ENCODE data around the gene ADCYAP1R1.

ADCYAP1R1 gene

DNA sequence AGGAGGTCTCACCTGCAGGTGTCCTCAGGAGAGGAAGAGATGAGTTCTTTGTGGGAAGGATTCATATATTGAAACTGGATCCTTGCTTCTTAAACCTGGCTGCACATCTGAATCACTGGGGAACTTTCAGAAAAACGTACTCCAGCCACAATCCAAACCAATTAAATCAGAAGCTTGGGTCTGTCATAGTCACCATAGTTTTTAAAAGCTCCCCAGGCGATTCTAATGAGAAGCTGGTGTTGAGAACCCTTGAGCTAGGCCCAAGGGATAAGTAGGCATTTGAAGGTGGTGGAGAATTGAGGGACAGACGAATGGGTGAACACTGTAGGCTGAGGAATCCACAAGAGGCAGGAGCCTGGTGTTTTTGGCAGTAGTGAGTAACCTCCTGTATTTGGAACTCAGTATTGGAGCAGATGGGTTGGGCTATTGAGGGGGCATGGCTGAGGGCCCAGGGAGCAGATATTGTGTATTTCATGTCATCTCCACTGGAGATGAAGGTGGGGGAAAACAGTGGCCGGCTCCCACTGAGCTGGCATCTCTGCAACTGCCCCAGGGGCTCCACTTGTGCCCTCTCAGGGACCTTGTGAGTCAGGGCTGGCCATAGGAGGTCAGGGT, 14.5 kb downstream of the ADCYAP1R1 start:
- peaks cover 0 to 10% of the 10 kb centered on the region in 2 donors for H3K4me1 ChIP-seq (ENCODE audit: control insufficient read depth in 2 of 2, insufficient read depth in 1 of 2, low read depth in 1 of 2, low read length in 2 of 2)
- no peak overlapping the region for H2AK5ac ChIP-seq (ENCODE audit: low read depth, low read length)
- no peak for DNase-seq (ENCODE audit: low spot score)
- no peaks in the 10 kb centered on the region for H3K36me3 ChIP-seq (replicated peaks in 1 of 2; ENCODE audit: control insufficient read depth in 2 of 2, insufficient read depth in 2 of 2, low read length in 2 of 2)
- no peak overlapping the region for H2BK12ac ChIP-seq (ENCODE audit: low read length)
- H3K9ac ChIP-seq (ENCODE audit: low read depth, low read length, poor library complexity): no peak overlapping the region
- H3K27ac ChIP-seq (replicated peaks; ENCODE audit: low read length): no peak overlapping the region
- no peak overlapping the region for H3K14ac ChIP-seq (ENCODE audit: low read length)
- H4K8ac ChIP-seq (ENCODE audit: low read depth, low read length): no peak overlapping the region
- no peaks in the 10 kb centered on the region for H3K9me3 ChIP-seq (replicated peaks in 1 of 2; ENCODE audit: control insufficient read depth in 2 of 2, insufficient read depth in 1 of 2, low read depth in 1 of 2, low read length in 2 of 2)
- no peak overlapping the region for H3K4me2 ChIP-seq (ENCODE audit: insufficient read depth, low read length, poor library complexity, severe bottlenecking)
- no CpG with 5 or more reads among the region's 4 CpGs for WGBS, 2 donors (ENCODE audit: extremely low coverage in 2 of 2, insufficient read length in 2 of 2, insufficient replicate concordance in 1 of 2)
- H3K4ac ChIP-seq (ENCODE audit: low read length): no peak overlapping the region
- H3K79me1 ChIP-seq (ENCODE audit: low read depth, low read length): no peaks in the 10 kb centered on the region
- H3K23ac ChIP-seq (ENCODE audit: low read depth, low read length, poor library complexity): no peak overlapping the region
- H2BK5ac ChIP-seq (ENCODE audit: low read length): no peak overlapping the region
- no peaks in the 10 kb centered on the region for H3K27me3 ChIP-seq (ENCODE audit: control insufficient read depth in 3 of 3, insufficient read depth in 3 of 3, low read depth in 1 of 3, low read length in 3 of 3)
- no peak overlapping the region for H2BK120ac ChIP-seq (ENCODE audit: low read depth, low read length)
- H2BK15ac ChIP-seq (ENCODE audit: low read length): no peak overlapping the region
- no peak overlapping the region for H3K4me3 ChIP-seq (ENCODE audit: low read length in 2 of 2)
- H2AFZ ChIP-seq (ENCODE audit: low read length): no peak overlapping the region
- H4K91ac ChIP-seq (ENCODE audit: low read depth, low read length, poor library complexity): no peak overlapping the region
- H3K18ac ChIP-seq (ENCODE audit: low read length): no peak overlapping the region

DNA sequence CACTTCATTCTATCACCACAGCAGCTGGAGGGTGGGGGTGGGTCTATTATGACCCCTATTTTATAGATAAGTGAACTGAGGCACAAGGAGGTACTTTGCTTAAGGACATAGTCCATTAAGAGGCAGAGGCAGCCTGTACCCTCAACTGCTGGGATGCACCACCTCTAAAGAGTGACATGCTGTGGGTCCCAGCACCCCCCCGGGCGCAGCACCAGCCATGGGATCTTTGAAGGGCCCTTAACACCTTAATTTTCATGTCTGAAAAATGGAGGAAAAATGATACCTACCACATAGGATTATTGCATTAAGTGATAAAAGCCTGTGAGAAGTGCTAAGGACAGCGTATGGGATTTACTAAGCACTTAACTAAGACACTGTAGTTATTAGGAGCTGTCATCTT, 15.4 kb downstream of the ADCYAP1R1 start:
- no peak overlapping the region for H3K4me3 ChIP-seq (ENCODE audit: low read length in 2 of 2)
- no peak overlapping the region for H2BK12ac ChIP-seq (ENCODE audit: low read length)
- no peak overlapping the region for H2AK5ac ChIP-seq (ENCODE audit: low read depth, low read length)
- H3K14ac ChIP-seq (ENCODE audit: low read length): no peak overlapping the region
- no peaks in the 10 kb centered on the region for H3K36me3 ChIP-seq (replicated peaks in 1 of 2; ENCODE audit: control insufficient read depth in 2 of 2, insufficient read depth in 2 of 2, low read length in 2 of 2)
- no peak overlapping the region for H3K9ac ChIP-seq (ENCODE audit: low read depth, low read length, poor library complexity)
- no peaks in the 10 kb centered on the region for H3K27me3 ChIP-seq (ENCODE audit: control insufficient read depth in 3 of 3, insufficient read depth in 3 of 3, low read depth in 1 of 3, low read length in 3 of 3)
- H2BK15ac ChIP-seq (ENCODE audit: low read length): no peak overlapping the region
- no peak overlapping the region for H2BK5ac ChIP-seq (ENCODE audit: low read length)
- no peaks in the 10 kb centered on the region for H3K79me1 ChIP-seq (ENCODE audit: low read depth, low read length)
- peaks cover 0 to 10% of the 10 kb centered on the region in 2 donors for H3K4me1 ChIP-seq (ENCODE audit: control insufficient read depth in 2 of 2, insufficient read depth in 1 of 2, low read depth in 1 of 2, low read length in 2 of 2)
- no peak overlapping the region for H3K23ac ChIP-seq (ENCODE audit: low read depth, low read length, poor library complexity)
- H3K18ac ChIP-seq (ENCODE audit: low read length): no peak overlapping the region
- no peak overlapping the region for H2AFZ ChIP-seq (ENCODE audit: low read length)
- no peak overlapping the region for H3K4me2 ChIP-seq (ENCODE audit: insufficient read depth, low read length, poor library complexity, severe bottlenecking)
- peaks cover 0 to 3% of the 10 kb centered on the region in 2 donors for H3K9me3 ChIP-seq (replicated peaks in 1 of 2; ENCODE audit: control insufficient read depth in 2 of 2, insufficient read depth in 1 of 2, low read depth in 1 of 2, low read length in 2 of 2)
- H3K4ac ChIP-seq (ENCODE audit: low read length): no peak overlapping the region
- no peak for DNase-seq (ENCODE audit: low spot score)
- H3K27ac ChIP-seq (replicated peaks; ENCODE audit: low read length): no peak overlapping the region
- no peak overlapping the region for H4K91ac ChIP-seq (ENCODE audit: low read depth, low read length, poor library complexity)
- no CpG with 5 or more reads among the region's 3 CpGs for WGBS, 2 donors (ENCODE audit: extremely low coverage in 2 of 2, insufficient read length in 2 of 2, insufficient replicate concordance in 1 of 2)
- H2BK120ac ChIP-seq (ENCODE audit: low read depth, low read length): no peak overlapping the region
- H4K8ac ChIP-seq (ENCODE audit: low read depth, low read length): no peak overlapping the region

DNA sequence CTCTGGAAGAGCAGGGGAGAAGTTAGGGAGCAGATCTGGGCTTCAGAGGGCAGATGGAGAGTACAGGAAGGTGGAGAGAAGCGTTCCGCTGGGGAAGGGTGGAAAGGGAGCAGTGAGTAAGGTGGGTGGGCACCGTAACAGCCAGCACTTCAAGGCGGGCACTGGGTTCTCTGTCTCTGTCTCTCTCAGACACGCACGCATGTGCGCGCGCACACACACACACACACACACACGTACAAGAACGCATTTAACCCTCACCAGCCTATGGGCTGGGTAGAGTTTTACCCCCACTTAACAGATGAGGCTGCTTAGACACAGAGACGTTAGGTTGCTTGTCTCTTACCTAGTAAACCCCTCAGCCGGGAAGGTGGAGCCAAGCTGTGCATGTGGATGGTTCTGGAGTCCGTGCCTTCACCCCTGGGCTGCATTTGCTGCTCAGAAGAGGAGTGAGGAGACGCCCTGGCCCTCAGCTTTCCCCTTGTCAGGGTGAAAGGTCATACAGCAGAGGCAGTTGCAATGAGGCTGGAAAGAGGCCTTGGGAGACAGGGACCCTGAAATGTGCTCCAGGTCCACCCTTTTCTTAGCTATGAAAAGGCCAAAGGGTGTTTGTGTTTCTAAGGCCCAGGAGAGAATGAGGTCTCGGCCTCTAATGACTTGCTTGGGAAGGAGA, 16.0 kb downstream of the ADCYAP1R1 start:
- no peak overlapping the region for H3K4me2 ChIP-seq (ENCODE audit: insufficient read depth, low read length, poor library complexity, severe bottlenecking)
- H2BK15ac ChIP-seq (ENCODE audit: low read length): no peak overlapping the region
- H3K4me3 ChIP-seq (ENCODE audit: low read length in 2 of 2): no peak overlapping the region
- H3K36me3 ChIP-seq (replicated peaks in 1 of 2; ENCODE audit: control insufficient read depth in 2 of 2, insufficient read depth in 2 of 2, low read length in 2 of 2): no peaks in the 10 kb centered on the region
- H3K9me3 ChIP-seq (replicated peaks in 1 of 2; ENCODE audit: control insufficient read depth in 2 of 2, insufficient read depth in 1 of 2, low read depth in 1 of 2, low read length in 2 of 2): peaks cover 0 to 3% of the 10 kb centered on the region in 2 donors
- no peak overlapping the region for H3K18ac ChIP-seq (ENCODE audit: low read length)
- no peak overlapping the region for H3K4ac ChIP-seq (ENCODE audit: low read length)
- no peak overlapping the region for H3K23ac ChIP-seq (ENCODE audit: low read depth, low read length, poor library complexity)
- peaks cover 0 to 10% of the 10 kb centered on the region in 2 donors for H3K4me1 ChIP-seq (ENCODE audit: control insufficient read depth in 2 of 2, insufficient read depth in 1 of 2, low read depth in 1 of 2, low read length in 2 of 2)
- H2BK120ac ChIP-seq (ENCODE audit: low read depth, low read length): no peak overlapping the region
- no CpG with 5 or more reads among the region's 16 CpGs for WGBS, 2 donors (ENCODE audit: extremely low coverage in 2 of 2, insufficient read length in 2 of 2, insufficient replicate concordance in 1 of 2)
- H3K9ac ChIP-seq (ENCODE audit: low read depth, low read length, poor library complexity): no peak overlapping the region
- H4K8ac ChIP-seq (ENCODE audit: low read depth, low read length): no peak overlapping the region
- no peak overlapping the region for H2AFZ ChIP-seq (ENCODE audit: low read length)
- no peak overlapping the region for H2BK12ac ChIP-seq (ENCODE audit: low read length)
- H3K27ac ChIP-seq (replicated peaks; ENCODE audit: low read length): no peak overlapping the region
- no peak overlapping the region for H2BK5ac ChIP-seq (ENCODE audit: low read length)
- no peak overlapping the region for H4K91ac ChIP-seq (ENCODE audit: low read depth, low read length, poor library complexity)
- no peaks in the 10 kb centered on the region for H3K79me1 ChIP-seq (ENCODE audit: low read depth, low read length)
- no peak overlapping the region for H2AK5ac ChIP-seq (ENCODE audit: low read depth, low read length)
- no peaks in the 10 kb centered on the region for H3K27me3 ChIP-seq (ENCODE audit: control insufficient read depth in 3 of 3, insufficient read depth in 3 of 3, low read depth in 1 of 3, low read length in 3 of 3)
- H3K14ac ChIP-seq (ENCODE audit: low read length): no peak overlapping the region
- DNase-seq (ENCODE audit: low spot score): no peak

DNA sequence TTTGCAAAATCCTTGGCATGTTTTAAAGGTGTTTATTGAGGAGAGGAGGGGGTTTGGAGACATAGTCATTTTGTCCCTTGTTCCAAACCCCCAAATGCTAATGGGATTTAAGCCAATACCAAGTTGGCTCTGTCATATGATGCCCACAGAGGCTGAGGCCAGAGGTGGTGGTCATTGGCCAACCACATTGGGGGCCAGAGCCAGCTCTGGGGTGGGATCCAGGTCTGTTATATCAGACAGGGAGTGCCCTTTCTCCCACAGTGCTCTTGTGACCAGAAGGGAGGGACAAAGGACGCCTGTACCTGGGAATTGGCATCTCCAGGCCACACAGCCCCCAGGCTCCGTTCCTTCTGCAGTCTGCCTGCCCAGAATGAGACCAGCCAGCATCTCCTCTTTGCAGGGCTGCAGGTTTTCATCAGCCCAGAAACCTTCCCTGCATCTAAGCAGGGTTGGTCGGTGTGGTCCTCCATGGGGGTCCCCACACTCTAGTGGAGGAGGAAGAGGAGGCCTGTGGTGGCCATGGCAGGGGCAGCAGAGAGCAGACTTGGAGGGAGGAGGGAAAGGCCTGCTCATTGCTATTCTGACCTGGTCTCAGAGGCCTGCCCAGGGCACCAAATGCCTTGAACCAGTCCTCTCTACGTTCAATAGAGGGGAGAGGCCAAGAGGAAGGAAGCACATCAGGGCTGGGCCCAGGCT, 17.9 kb downstream of the ADCYAP1R1 start:
- Histone ChIP-seq H3K27ac (replicated peaks; ENCODE audit: low read length) (no peak overlapping the region), H2AK5ac (ENCODE audit: low read depth, low read length) (peak overlapping the region; percentile 42), H3K4me2 (ENCODE audit: insufficient read depth, low read length, poor library complexity, severe bottlenecking) (no peak overlapping the region), H3K4me1 (ENCODE audit: control insufficient read depth in 2 of 2, insufficient read depth in 1 of 2, low read depth in 1 of 2, low read length in 2 of 2) (peaks cover 0 to 10% of the 10 kb centered on the region in 2 donors), H2BK12ac (ENCODE audit: low read length) (no peak overlapping the region), H3K18ac (ENCODE audit: low read length) (peak overlapping the region; percentile 15), H2BK15ac (ENCODE audit: low read length) (no peak overlapping the region), H3K23ac (ENCODE audit: low read depth, low read length, poor library complexity) (no peak overlapping the region), H3K36me3 (replicated peaks in 1 of 2; ENCODE audit: control insufficient read depth in 2 of 2, insufficient read depth in 2 of 2, low read length in 2 of 2) (no peaks in the 10 kb centered on the region), H3K4me3 (ENCODE audit: low read length in 2 of 2) (no peak overlapping the region), H2BK5ac (ENCODE audit: low read length) (no peak overlapping the region), H4K8ac (ENCODE audit: low read depth, low read length) (no peak overlapping the region), H2AFZ (ENCODE audit: low read length) (no peak overlapping the region), H4K91ac (ENCODE audit: low read depth, low read length, poor library complexity) (no peak overlapping the region), H2BK120ac (ENCODE audit: low read depth, low read length) (no peak overlapping the region), H3K4ac (ENCODE audit: low read length) (no peak overlapping the region), H3K9ac (ENCODE audit: low read depth, low read length, poor library complexity) (no peak overlapping the region), H3K14ac (ENCODE audit: low read length) (no peak overlapping the region), H3K9me3 (replicated peaks in 1 of 2; ENCODE audit: control insufficient read depth in 2 of 2, insufficient read depth in 1 of 2, low read depth in 1 of 2, low read length in 2 of 2) (peaks cover 0 to 3% of the 10 kb centered on the region in 2 donors), H3K79me1 (ENCODE audit: low read depth, low read length) (no peaks in the 10 kb centered on the region), H3K27me3 (ENCODE audit: control insufficient read depth in 3 of 3, insufficient read depth in 3 of 3, low read depth in 1 of 3, low read length in 3 of 3) (no peaks in the 10 kb centered on the region)
- no CpG with 5 or more reads among the region's 4 CpGs for WGBS, 2 donors (ENCODE audit: extremely low coverage in 2 of 2, insufficient read length in 2 of 2, insufficient replicate concordance in 1 of 2)
- DNase-seq (ENCODE audit: low spot score): no peak

Measured in neuronal stem cell (in vitro differentiated cells).